ENCODE results near the gene FRMD1. TPM values are rescaled to one million over a fixed set of nuclear protein-coding genes. Genes with fewer than 3 reads are reported as not detected.

The FRMD1 gene
- total and polyA plus RNA-seq, 2 donors (not counting 1 experiment from before 2014, with no cell fraction given) = not detected

- Histone ChIP-seq H3K9ac (ENCODE audit: low read length) (no peak overlapping the region), H3K9me3 (ENCODE audit: control extremely low read depth in 1 of 3, control insufficient read depth in 2 of 3, insufficient read depth in 1 of 3, low read length in 2 of 3) (peaks cover 2 to 22% (median 21%) of the 10 kb centered on the region in 3 donors), H3K79me2 (ENCODE audit: control insufficient read depth, insufficient read depth, low read length) (no peaks in the 10 kb centered on the region), H2AFZ (ENCODE audit: insufficient read depth, low read depth, low read length, poor library complexity, severe bottlenecking) (no peak overlapping the region), H3K4me2 (replicated peaks; ENCODE audit: low read depth, low read length, poor library complexity, severe bottlenecking) (no peak overlapping the region), H3K4me3 (ENCODE audit: control extremely low read depth in 1 of 5, extremely low read depth in 1 of 5, insufficient read depth in 1 of 5, low read depth in 2 of 5, low read length in 4 of 5) (no peak overlapping the region), H3K27me3 (replicated peaks in 1 of 4; ENCODE audit: control extremely low read depth in 1 of 4, control insufficient read depth in 3 of 4, insufficient read depth in 4 of 4, low read length in 3 of 4) (no peaks in the 10 kb centered on the region), H3K4me1 (ENCODE audit: control insufficient read depth in 2 of 2, insufficient read depth in 2 of 2, low read length in 2 of 2) (no peaks in the 10 kb centered on the region), H3K36me3 (replicated peaks in 1 of 2; ENCODE audit: control extremely low read depth in 1 of 2, control insufficient read depth in 1 of 2, extremely low read depth in 1 of 2, insufficient read depth in 2 of 2, low read length in 1 of 2) (no peaks in the 10 kb centered on the region), H3K27ac (ENCODE audit: low read length in 2 of 2) (no peak overlapping the region), H4K20me1 (ENCODE audit: control insufficient read depth, insufficient read depth, low read length, poor library complexity, severe bottlenecking) (no peaks in the 10 kb centered on the region)
- WGBS (ENCODE audit: insufficient coverage) = 73% methylated on average over 2 of the region's 3 CpGs
- ChIA-PET POLR2A (no interaction called here), CTCF (no interaction called here)
- Mint-ChIP-seq H3K27ac (no peak overlapping the region), H3K9me3 (ENCODE audit: insufficient read depth) (peaks cover 18% of the 10 kb centered on the region), H3K4me1 (no peaks in the 10 kb centered on the region), H3K4me3 (no peak overlapping the region), H3K27me3 (no peaks in the 10 kb centered on the region)
- TF ChIP-seq CTCF (IDR thresholded peaks at IDR 0.05) (no peak), EZH2 (IDR thresholded peaks at IDR 0.05; ENCODE audit: borderline replicate concordance, insufficient read depth, low read depth, low read length, poor library complexity, severe bottlenecking) (no peak)
- ATAC-seq (ENCODE audit: low read depth) (no peak), DNase-seq (no peak)
- intact Hi-C loops (cut with micrococcal nuclease) = no loop called here
Observed at GRCh38 chr6:168009331-168009730, 69.7 kb downstream of the FRMD1 start.

DNA sequence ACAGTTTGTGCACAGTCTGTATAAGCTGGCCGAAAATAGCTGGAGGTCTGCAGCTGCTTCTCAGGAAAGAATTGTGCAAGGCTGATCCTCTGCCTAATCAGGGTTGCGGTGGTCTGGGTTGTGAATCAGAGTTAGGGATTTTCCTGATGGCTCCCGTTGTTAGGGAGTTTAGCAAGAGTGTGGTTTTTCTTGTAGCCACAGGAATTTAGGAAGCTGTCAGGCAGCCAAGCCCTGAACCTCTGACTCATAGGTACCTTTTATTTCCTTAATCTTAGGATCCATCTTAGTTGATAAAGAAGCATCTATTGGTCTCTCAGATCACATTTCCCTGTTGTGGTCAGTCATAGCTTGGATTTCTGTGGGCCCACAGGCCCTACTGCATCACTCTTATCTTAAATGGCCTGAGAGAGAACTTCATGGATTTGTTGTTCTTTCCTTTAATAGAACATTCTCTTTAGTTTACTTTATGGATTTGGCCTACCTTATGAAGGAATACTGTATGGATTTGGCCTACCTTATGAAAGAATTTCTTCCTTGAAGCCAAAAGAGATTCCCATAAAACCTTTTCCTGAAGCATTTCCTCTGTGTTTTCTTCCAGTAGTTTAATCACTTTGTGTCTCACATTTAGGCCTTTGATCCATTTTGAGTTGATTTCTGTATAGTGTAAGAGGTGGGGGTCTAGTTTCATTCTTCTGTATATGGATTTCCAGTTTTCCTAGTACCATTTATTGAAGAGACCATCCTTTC is 71.2 kb downstream of the FRMD1 start:
- H3K9me3 Mint-ChIP-seq (ENCODE audit: insufficient read depth) = peaks cover 18% of the 10 kb centered on the region
- no peak for TF ChIP-seq EZH2 (IDR thresholded peaks at IDR 0.05; ENCODE audit: borderline replicate concordance, insufficient read depth, low read depth, low read length, poor library complexity, severe bottlenecking)
- no peak for TF ChIP-seq CTCF (IDR thresholded peaks at IDR 0.05)
- CTCF ChIA-PET = no interaction called here
- H3K27ac Mint-ChIP-seq = no peak overlapping the region
- ATAC-seq (ENCODE audit: low read depth) (no peak), DNase-seq (no peak)
- POLR2A ChIA-PET = no interaction called here
- no peaks in the 10 kb centered on the region for H3K27me3 Mint-ChIP-seq
- WGBS (ENCODE audit: insufficient coverage) = 69% methylated on average over 2 of the region's 3 CpGs
- no peaks in the 10 kb centered on the region for H3K27me3 ChIP-seq (replicated peaks in 1 of 4; ENCODE audit: control extremely low read depth in 1 of 4, control insufficient read depth in 3 of 4, insufficient read depth in 4 of 4, low read length in 3 of 4)
- H3K4me3 Mint-ChIP-seq = no peak overlapping the region
- no peaks in the 10 kb centered on the region for H4K20me1 ChIP-seq (ENCODE audit: control insufficient read depth, insufficient read depth, low read length, poor library complexity, severe bottlenecking)
- no peaks in the 10 kb centered on the region for H3K4me1 Mint-ChIP-seq
- H3K4me2 ChIP-seq (replicated peaks; ENCODE audit: low read depth, low read length, poor library complexity, severe bottlenecking) = no peak overlapping the region
- intact Hi-C loops (cut with micrococcal nuclease) = no loop called here
- no peak overlapping the region for H2AFZ ChIP-seq (ENCODE audit: insufficient read depth, low read depth, low read length, poor library complexity, severe bottlenecking)
- H3K79me2 ChIP-seq (ENCODE audit: control insufficient read depth, insufficient read depth, low read length) = no peaks in the 10 kb centered on the region
- H3K27ac ChIP-seq (ENCODE audit: low read length in 2 of 2) = no peak overlapping the region
- peaks cover 2 to 21% (median 12%) of the 10 kb centered on the region in 3 donors for H3K9me3 ChIP-seq (ENCODE audit: control extremely low read depth in 1 of 3, control insufficient read depth in 2 of 3, insufficient read depth in 1 of 3, low read length in 2 of 3)
- no peak overlapping the region for H3K9ac ChIP-seq (ENCODE audit: low read length)
- H3K36me3 ChIP-seq (replicated peaks in 1 of 2; ENCODE audit: control extremely low read depth in 1 of 2, control insufficient read depth in 1 of 2, extremely low read depth in 1 of 2, insufficient read depth in 2 of 2, low read length in 1 of 2) = no peaks in the 10 kb centered on the region
- no peak overlapping the region for H3K4me3 ChIP-seq (ENCODE audit: control extremely low read depth in 1 of 5, extremely low read depth in 1 of 5, insufficient read depth in 1 of 5, low read depth in 2 of 5, low read length in 4 of 5)
- H3K4me1 ChIP-seq (ENCODE audit: control insufficient read depth in 2 of 2, insufficient read depth in 2 of 2, low read length in 2 of 2) = no peaks in the 10 kb centered on the region
